GM18505 (cell line): Measurements from ENCODE around the gene TLE1.
"Not testable (repeated sequence)": the region's sequence is repeated elsewhere in the genome, so short reads cannot be mapped to it uniquely, and the experiment has no call there.

Experiments used
- ATAC-seq: cut with Tn5 transposase; IDR thresholded peaks from one replicate; pipeline ENCODE4 v1.9.1; 2021; ENCODE audit not compliant: unreplicated experiment
- POLR2A ChIP-seq: IDR thresholded peaks from 4 replicates; pipeline ENCODE4 v1.6.1; 2011; ENCODE audit warnings: borderline replicate concordance; ENCODE audit not compliant: insufficient read depth, insufficient read length; ENCODE audit errors: extremely low read depth

TLE1 gene

GRCh38 chr9:81689343-81690175 lies at the start of gene TLE1:
TSS of gene TLE1 (minus strand) at chr9:81689547. CDS start at chr9:81688240, 1,307 bp downstream.
- ATAC-seq, result peak; percentile 78
- no peak for TF ChIP-seq POLR2A

- no peak for ATAC-seq
Observed at GRCh38 chr9:81737871-81738507, 48.6 kb upstream of the TLE1 start.

GRCh38 chr9:81730498-81730897 lies 41.2 kb upstream of the TLE1 start:
- ATAC-seq, result not testable (repeated sequence)

More at GRCh38 chr9:81737871-81738507, 48.6 kb upstream of the TLE1 start:
- no peak for TF ChIP-seq POLR2A

GRCh38 chr9:81729135-81729534 lies 39.8 kb upstream of the TLE1 start:
- peak; percentile 88 for ATAC-seq
- no peak for TF ChIP-seq POLR2A

GRCh38 chr9:81724242-81724889 lies 35.0 kb upstream of the TLE1 start:
- no peak for ATAC-seq
- TF ChIP-seq POLR2A, result no peak

GRCh38 chr9:81722277-81722676 lies 32.9 kb upstream of the TLE1 start:
- no peak for ATAC-seq
- no peak for TF ChIP-seq POLR2A

- no peak for ATAC-seq
- no peak for TF ChIP-seq POLR2A
Observed at GRCh38 chr9:81720450-81721086, 31.2 kb upstream of the TLE1 start.

- no peak for TF ChIP-seq POLR2A
- no peak for ATAC-seq
Observed at GRCh38 chr9:81719972-81720371, 30.6 kb upstream of the TLE1 start.

- no peak for ATAC-seq
- no peak for TF ChIP-seq POLR2A
Observed at GRCh38 chr9:81718244-81718643, 28.9 kb upstream of the TLE1 start.

GRCh38 chr9:81717747-81718077 lies 28.4 kb upstream of the TLE1 start:
- no peak for TF ChIP-seq POLR2A
- no peak for ATAC-seq

GRCh38 chr9:81717061-81717746 lies 27.9 kb upstream of the TLE1 start:
- no peak for TF ChIP-seq POLR2A
- ATAC-seq, result no peak

- no peak for TF ChIP-seq POLR2A
- ATAC-seq, result no peak
Observed at GRCh38 chr9:81716409-81716808, 27.1 kb upstream of the TLE1 start.

GRCh38 chr9:81705578-81705977 lies 16.2 kb upstream of the TLE1 start:
- ATAC-seq, result no peak
- TF ChIP-seq POLR2A, result no peak
